Endodermal cell (in vitro differentiated cells): ENCODE results near the gene TUBB3. TPM values are rescaled to one million over a fixed set of nuclear protein-coding genes. Genes with fewer than 3 reads are reported as not detected.

ENCODE experiments used
- DNase-seq: peaks from one replicate; pipeline ENCODE4 v3.0.0-alpha.2; 2017
- H3K27ac ChIP-seq: 2 replicates; pipeline ENCODE4 v1.5.1; 2013; ENCODE audit warnings: mild to moderate bottlenecking, low read depth, low read length, moderate library complexity
- H3K27me3 ChIP-seq: 2 replicates; pipeline ENCODE4 v1.6.1; 2013; ENCODE audit warnings: mild to moderate bottlenecking, low read length, moderate library complexity; ENCODE audit not compliant: insufficient read depth, control insufficient read depth, poor library complexity, severe bottlenecking
- H3K36me3 ChIP-seq: 2 replicates; pipeline ENCODE4 v1.7.0; 2013; ENCODE audit warnings: mild to moderate bottlenecking, low read length, moderate library complexity; ENCODE audit not compliant: control insufficient read depth, insufficient read depth
- H3K4me1 ChIP-seq: one replicate; pipeline ENCODE4 v1.7.0; 2013; ENCODE audit warnings: low read length; ENCODE audit not compliant: control insufficient read depth, insufficient read depth
- H3K4me3 ChIP-seq: 2 replicates; pipeline ENCODE4 v1.5.1; 2013; ENCODE audit warnings: mild to moderate bottlenecking, low read length, moderate library complexity
- H3K9ac ChIP-seq: 2 replicates; pipeline ENCODE4 v1.6.1; 2013; ENCODE audit warnings: mild to moderate bottlenecking, low read length, moderate library complexity; ENCODE audit not compliant: poor library complexity, severe bottlenecking; ENCODE audit errors: extremely low read depth
- H3K9me3 ChIP-seq: 2 replicates; pipeline ENCODE4 v1.6.1; 2013; ENCODE audit warnings: mild to moderate bottlenecking, low read length, moderate library complexity; ENCODE audit not compliant: control insufficient read depth
- H3K27ac Mint-ChIP-seq: 2 replicates; pipeline ENCODE4 v1.8.0; 2020; ENCODE audit warnings: mixed read lengths
- H3K27me3 Mint-ChIP-seq: 2 replicates; pipeline ENCODE4 v1.8.0; 2021; ENCODE audit warnings: mild to moderate bottlenecking, mixed read lengths; ENCODE audit not compliant: insufficient read depth
- H3K36me3 Mint-ChIP-seq: 2 replicates; pipeline ENCODE4 v1.8.0; 2020; ENCODE audit warnings: low read depth, mixed read lengths
- H3K4me1 Mint-ChIP-seq: 2 replicates; pipeline ENCODE4 v1.8.0; 2020; ENCODE audit warnings: mixed read lengths
- H3K4me3 Mint-ChIP-seq: 2 replicates; pipeline ENCODE4 v1.8.0; 2020; ENCODE audit warnings: mild to moderate bottlenecking, moderate library complexity, mixed read lengths
- H3K9me3 Mint-ChIP-seq: 2 replicates; pipeline ENCODE4 v1.8.0; 2020; ENCODE audit warnings: mild to moderate bottlenecking, mixed read lengths
- WGBS, 2 experiments: methylation state at CpG; one replicate each; pipeline versions ENCODE4 v1.1.5 to v1.1.7; 2013; ENCODE audit warnings: missing lambda C conversion rate in 2 of 2, mixed read lengths in 1 of 2; ENCODE audit not compliant: insufficient coverage in 1 of 2, insufficient read length in 1 of 2; 5-methylcytosine and 5-hydroxymethylcytosine counted together
- total RNA-seq, 2 donors: library from RNA; stranded (reverse); fragmentation: NEBNext Ultra II Directional in 1 of 2; extraction: Animal tissue kit (Norgen Biotek cat#: 25700) in 1 of 2; gene quantifications; 2 replicates in 1 of 2; 3 replicates in 1 of 2; pipeline ENCODE4 v1.2.1, GENCODE V29; 2021
- TF ChIP-seq, protein P1 (sequence below): fragments of 200-600 bp; sonication (generic); conservative IDR thresholded peaks from 2 replicates; pipeline ENCODE4 v1.5.0; 2021; ENCODE audit warnings: antibody characterized with exemption, mild to moderate bottlenecking

Gene TUBB3
- total RNA-seq, 2 donors from 2014 or later: 109 to 140 TPM

DNA sequence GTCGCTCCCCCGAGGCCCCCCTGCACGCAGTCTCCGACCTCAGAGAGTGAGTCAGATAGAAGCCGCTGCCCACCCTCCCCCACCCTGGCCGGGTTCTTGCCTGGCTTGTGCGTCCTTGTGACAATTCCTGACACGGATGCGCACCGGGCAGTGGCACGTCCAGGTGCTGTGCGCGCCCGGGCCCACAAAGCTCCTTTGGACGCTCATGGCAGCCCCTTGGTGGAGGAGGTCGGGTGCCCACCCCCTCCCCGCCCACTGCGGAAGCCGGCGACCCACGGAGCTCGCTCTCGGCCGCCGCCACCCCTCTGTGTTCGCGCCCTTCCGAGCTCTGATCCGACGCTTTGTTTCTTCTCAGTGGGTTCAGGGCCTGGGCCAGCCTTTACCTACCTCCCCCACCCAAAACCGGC is 662 bp upstream of the TUBB3 start:
- Histone ChIP-seq H3K9ac (peak overlapping the region; percentile 66), H3K27me3 (no peaks in the 10 kb centered on the region), H3K4me1 (no peaks in the 10 kb centered on the region), H3K9me3 (no peaks in the 10 kb centered on the region), H3K36me3 (peaks cover 2% of the 10 kb centered on the region), H3K27ac (peak overlapping the region; percentile 93), H3K4me3 (peak overlapping the region; percentile 88)
- H3K27ac Mint-ChIP-seq: peak overlapping the region; percentile 94
- peak; percentile 92 for DNase-seq
- H3K4me1 Mint-ChIP-seq: peaks cover 14% of the 10 kb centered on the region
- 0% methylated on average over 15 to 31 of the region's 31 CpGs for WGBS, 2 experiments
- peak overlapping the region; percentile 79 for H3K4me3 Mint-ChIP-seq
- H3K9me3 Mint-ChIP-seq: no peaks in the 10 kb centered on the region
- TF ChIP-seq, protein P1, sequence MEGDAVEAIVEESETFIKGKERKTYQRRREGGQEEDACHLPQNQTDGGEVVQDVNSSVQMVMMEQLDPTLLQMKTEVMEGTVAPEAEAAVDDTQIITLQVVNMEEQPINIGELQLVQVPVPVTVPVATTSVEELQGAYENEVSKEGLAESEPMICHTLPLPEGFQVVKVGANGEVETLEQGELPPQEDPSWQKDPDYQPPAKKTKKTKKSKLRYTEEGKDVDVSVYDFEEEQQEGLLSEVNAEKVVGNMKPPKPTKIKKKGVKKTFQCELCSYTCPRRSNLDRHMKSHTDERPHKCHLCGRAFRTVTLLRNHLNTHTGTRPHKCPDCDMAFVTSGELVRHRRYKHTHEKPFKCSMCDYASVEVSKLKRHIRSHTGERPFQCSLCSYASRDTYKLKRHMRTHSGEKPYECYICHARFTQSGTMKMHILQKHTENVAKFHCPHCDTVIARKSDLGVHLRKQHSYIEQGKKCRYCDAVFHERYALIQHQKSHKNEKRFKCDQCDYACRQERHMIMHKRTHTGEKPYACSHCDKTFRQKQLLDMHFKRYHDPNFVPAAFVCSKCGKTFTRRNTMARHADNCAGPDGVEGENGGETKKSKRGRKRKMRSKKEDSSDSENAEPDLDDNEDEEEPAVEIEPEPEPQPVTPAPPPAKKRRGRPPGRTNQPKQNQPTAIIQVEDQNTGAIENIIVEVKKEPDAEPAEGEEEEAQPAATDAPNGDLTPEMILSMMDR: no peak
- peaks cover 37% of the 10 kb centered on the region for H3K27me3 Mint-ChIP-seq
- H3K36me3 Mint-ChIP-seq: peaks cover 1% of the 10 kb centered on the region

DNA sequence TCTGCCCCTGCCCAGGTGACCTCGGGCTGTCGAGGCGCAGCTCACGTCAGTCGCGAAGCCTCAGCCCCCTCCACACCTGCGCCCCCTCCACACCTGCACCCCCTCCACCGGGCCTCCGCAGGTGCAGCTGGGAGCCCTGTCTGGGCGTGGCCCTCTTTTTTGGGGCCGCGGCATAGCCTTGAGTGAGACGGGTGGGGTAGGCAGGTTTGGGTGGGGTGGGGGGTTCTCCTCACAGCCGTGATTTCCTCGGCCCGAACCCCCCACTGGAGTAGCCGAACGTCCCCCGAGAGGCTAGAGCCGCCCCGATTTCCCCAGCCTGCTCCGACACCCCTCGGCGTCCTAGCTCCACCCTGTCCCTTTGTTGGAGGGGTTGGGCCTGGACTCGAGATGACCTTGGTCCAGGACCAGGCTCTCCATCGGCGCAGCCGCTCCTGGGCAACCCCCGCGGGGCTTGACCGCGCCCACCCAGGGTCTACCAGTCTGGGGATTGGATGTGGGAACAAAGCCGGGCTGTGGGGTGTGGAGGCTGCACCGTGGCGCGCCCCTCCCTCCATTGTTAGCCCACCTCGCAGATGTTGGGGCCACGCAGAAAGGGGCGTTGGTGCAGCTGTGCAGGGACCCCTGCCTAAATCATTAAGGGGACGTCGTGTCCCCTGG is 626 bp downstream of the TUBB3 start:
- TF ChIP-seq, protein P1: no peak
- Histone ChIP-seq H3K9me3 (no peaks in the 10 kb centered on the region), H3K27me3 (no peaks in the 10 kb centered on the region), H3K36me3 (peaks cover 11% of the 10 kb centered on the region), H3K4me1 (no peaks in the 10 kb centered on the region), H3K27ac (peak overlapping the region; percentile 93), H3K4me3 (peak overlapping the region; percentile 84), H3K9ac (peak overlapping the region; percentile 69)
- Mint-ChIP-seq H3K4me1 (peaks cover 14% of the 10 kb centered on the region), H3K9me3 (no peaks in the 10 kb centered on the region), H3K4me3 (peak overlapping the region; percentile 79), H3K27me3 (peaks cover 35% of the 10 kb centered on the region), H3K36me3 (peaks cover 5% of the 10 kb centered on the region), H3K27ac (no peak overlapping the region)
- peak; percentile 85 for DNase-seq
- WGBS, 2 experiments: 0 to 1% methylated on average over 6 to 41 of the region's 41 CpGs

DNA sequence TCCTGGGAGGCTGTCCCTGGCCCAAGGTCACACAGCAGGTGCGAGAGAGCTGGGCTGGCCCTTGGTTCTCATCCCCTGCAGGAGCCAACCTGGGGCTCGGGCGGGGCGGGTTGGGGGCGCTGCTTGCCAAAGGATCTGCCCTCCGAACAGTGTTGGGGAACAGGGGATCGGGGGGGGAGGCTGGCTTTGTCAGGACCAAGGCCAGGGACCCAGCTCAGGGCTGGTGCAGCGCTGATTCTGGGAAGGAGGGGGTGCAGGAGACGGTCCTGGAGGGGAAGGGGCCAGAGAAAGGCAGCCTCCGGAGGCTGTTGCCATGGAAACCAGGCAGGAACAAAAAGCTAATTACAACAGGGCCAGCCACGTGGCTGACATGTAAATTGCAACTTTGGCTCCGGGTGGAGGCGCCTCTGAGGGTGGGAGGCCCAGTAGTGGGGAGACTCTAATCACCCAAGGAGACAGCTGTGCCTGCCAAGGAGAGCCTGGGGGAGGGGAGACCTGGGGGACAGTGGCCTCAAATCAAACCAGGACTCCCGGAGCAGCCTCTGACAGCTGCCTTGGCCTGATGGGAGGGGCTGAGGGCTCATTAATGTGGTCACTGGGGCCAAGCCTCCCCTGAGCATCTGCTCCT is 1.3 kb downstream of the TUBB3 start:
- Mint-ChIP-seq H3K9me3 (no peaks in the 10 kb centered on the region), H3K4me3 (peak overlapping the region; percentile 79), H3K4me1 (peaks cover 14% of the 10 kb centered on the region), H3K27me3 (peaks cover 30% of the 10 kb centered on the region), H3K36me3 (peaks cover 10% of the 10 kb centered on the region), H3K27ac (no peak overlapping the region)
- Histone ChIP-seq H3K4me3 (peak overlapping the region; percentile 84), H3K9me3 (no peaks in the 10 kb centered on the region), H3K27ac (peak overlapping the region; percentile 93), H3K4me1 (no peaks in the 10 kb centered on the region), H3K36me3 (peaks cover 17% of the 10 kb centered on the region), H3K27me3 (no peaks in the 10 kb centered on the region), H3K9ac (peak overlapping the region; percentile 69)
- DNase-seq: peak; percentile 91
- 3 to 4% methylated on average over 3 to 14 of the region's 14 CpGs for WGBS, 2 experiments
- TF ChIP-seq, protein P1: no peak
